Stomach (tissue), 9 donors: ENCODE measurements around the gene SC5D. TPM values are rescaled to one million over a fixed set of nuclear protein-coding genes. Genes with fewer than 3 reads are reported as not detected.
A peak's percentile ranks its signal among the peaks of the same experiment; 100 is the strongest.

Experiments used
- DNase-seq, 2 donors: peaks; one replicate each; pipeline versions ENCODE4 v3.0.0 to v3.0.0-alpha.2; 2013 to 2019
- H3K27ac ChIP-seq, 5 donors: fragments of 200-600 bp in 4 of 5; sonication (generic) in 4 of 5; one replicate each; pipeline ENCODE4 v1.5.1; 2013 to 2019; ENCODE audit warnings: mild to moderate bottlenecking in 1 of 5, moderate library complexity in 1 of 5
- H3K27me3 ChIP-seq, 3 donors: fragments of 200-600 bp; sonication (generic); one replicate each; pipeline ENCODE4 v1.5.1; 2017 to 2019; ENCODE audit warnings: mixed run types in 1 of 3
- H3K36me3 ChIP-seq, 4 donors: fragments of 200-600 bp; sonication (generic); 1 replicate in 3 of 4; 2 replicates in 1 of 4; pipeline ENCODE4 v1.5.1; 2016 to 2019
- H3K4me1 ChIP-seq, 4 donors: fragments of 200-600 bp; sonication (generic); one replicate each; pipeline ENCODE4 v1.5.1; 2016 to 2019
- H3K4me3 ChIP-seq, 4 donors: fragments of 200-600 bp; sonication (generic) in 3 of 4; one replicate each; pipeline ENCODE4 v1.5.1; 2016 to 2019; ENCODE audit warnings: mild to moderate bottlenecking in 1 of 4
- H3K9me3 ChIP-seq, 4 donors: fragments of 200-600 bp; sonication (generic); one replicate each; pipeline ENCODE4 v1.5.1; 2016 to 2019
- EP300 ChIP-seq: sonication (generic); formaldehyde crosslinking; IDR thresholded peaks from one replicate; pipeline ENCODE4 v1.6.1; 2017; ENCODE audit warnings: antibody characterized with exemption
- POLR2A ChIP-seq, 4 donors: fragments of 450-650 bp; IDR thresholded peaks; one replicate each; pipeline ENCODE4 v1.6.1; 2016; ENCODE audit warnings: antibody characterized with exemption in 4 of 4, control low read depth in 2 of 4, mild to moderate bottlenecking in 1 of 4, moderate library complexity in 1 of 4
- POLR2AphosphoS5 ChIP-seq, 3 donors: sonication (generic); formaldehyde crosslinking; IDR thresholded peaks; one replicate each; pipeline ENCODE4 v1.6.1; 2016; ENCODE audit warnings: antibody characterized with exemption in 3 of 3
- WGBS, 5 donors: extraction: QIAGEN DNeasy Blood & Tissue Kit in 3 of 5; methylation state at CpG; one replicate each; pipeline versions ENCODE4 v1.1.5 to v1.1.7; 2013 to 2018; 5-methylcytosine and 5-hydroxymethylcytosine counted together
- intact Hi-C: fragments of 100-400 bp; cut with DNase I; formaldehyde crosslinking; loops from one replicate; pipeline ENCODE4 v1.15.1; 2023; ENCODE audit warnings: low total_unique reads
- polyA plus RNA-seq, 3 donors: library from polyadenylated mRNA; stranded (reverse); fragments of 200-250 nt; gene quantifications; one replicate each; pipeline ENCODE4 v1.2.3, GENCODE V29; 2013
- total RNA-seq, 5 donors: library from RNA; depleted of rRNA; stranded (reverse); fragments of >200 nt; gene quantifications; one replicate each; pipeline versions ENCODE4 v1.1.0 to v1.2.3, GENCODE V29; 2014 to 2016
- TF ChIP-seq, protein P1 (sequence below), 7 experiments: fragments of 450-650 bp in 4 of 7; fragments of 200-600 bp in 3 of 7; sonication (generic) in 3 of 7; IDR thresholded peaks; one replicate each; pipeline ENCODE4 v1.5.1; 2016 to 2019; ENCODE audit warnings: antibody characterized with exemption in 7 of 7, control low read depth in 2 of 7, mild to moderate bottlenecking in 1 of 7
- donor health status: healthy with polysubstance abuse.
- donor health status: Bipolar disorder and iron deficiency.
- donor health status: healthy.

Gene SC5D
- total and polyA plus RNA-seq, 8 donors: 8.2 to 129 (median 16.6) TPM

DNA sequence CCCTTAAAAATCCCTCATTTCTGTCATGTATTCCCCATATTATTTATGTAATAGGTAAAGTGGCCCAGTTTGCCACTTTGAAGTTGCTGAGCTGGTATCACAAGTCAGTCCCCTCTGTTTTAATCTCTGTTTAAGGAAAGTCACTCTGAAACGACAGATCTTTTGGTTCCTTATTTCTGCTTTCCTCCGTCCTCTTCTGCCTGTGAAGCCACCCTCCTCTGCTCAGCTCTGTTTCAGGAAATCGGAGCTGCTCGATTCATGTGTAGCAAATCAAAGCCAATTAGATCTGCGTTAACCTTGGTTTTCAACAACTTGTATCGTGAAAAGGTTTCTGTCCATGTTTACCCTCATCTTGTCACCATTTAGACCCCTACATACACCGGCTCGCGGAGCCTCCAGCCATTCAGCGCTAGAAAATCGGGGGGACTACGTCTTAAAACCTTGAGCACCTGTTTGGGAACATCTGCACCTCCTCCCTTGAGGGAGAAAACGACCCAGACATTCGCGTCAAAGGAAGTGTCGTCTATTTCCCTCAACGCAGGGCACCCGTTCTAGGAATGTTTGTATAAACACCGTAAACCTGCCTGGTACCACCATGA is 576 bp upstream of the SC5D start:
- Histone ChIP-seq H3K27me3 (no peaks in the 10 kb centered on the region), H3K36me3 (no peaks in the 10 kb centered on the region), H3K27ac (peak overlapping the region; percentile 85 to 96 (median 94)), H3K9me3 (no peaks in the 10 kb centered on the region), H3K4me1 (peaks cover 8 to 33% (median 21%) of the 10 kb centered on the region in 4 donors), H3K4me3 (peak overlapping the region; percentile 64 to 88 (median 80))
- intact Hi-C loops: no loop called here
- 0 to 1% (median 0%) methylated on average over 19 of the region's 19 CpGs for WGBS, 5 donors
- TF ChIP-seq, protein P1, sequence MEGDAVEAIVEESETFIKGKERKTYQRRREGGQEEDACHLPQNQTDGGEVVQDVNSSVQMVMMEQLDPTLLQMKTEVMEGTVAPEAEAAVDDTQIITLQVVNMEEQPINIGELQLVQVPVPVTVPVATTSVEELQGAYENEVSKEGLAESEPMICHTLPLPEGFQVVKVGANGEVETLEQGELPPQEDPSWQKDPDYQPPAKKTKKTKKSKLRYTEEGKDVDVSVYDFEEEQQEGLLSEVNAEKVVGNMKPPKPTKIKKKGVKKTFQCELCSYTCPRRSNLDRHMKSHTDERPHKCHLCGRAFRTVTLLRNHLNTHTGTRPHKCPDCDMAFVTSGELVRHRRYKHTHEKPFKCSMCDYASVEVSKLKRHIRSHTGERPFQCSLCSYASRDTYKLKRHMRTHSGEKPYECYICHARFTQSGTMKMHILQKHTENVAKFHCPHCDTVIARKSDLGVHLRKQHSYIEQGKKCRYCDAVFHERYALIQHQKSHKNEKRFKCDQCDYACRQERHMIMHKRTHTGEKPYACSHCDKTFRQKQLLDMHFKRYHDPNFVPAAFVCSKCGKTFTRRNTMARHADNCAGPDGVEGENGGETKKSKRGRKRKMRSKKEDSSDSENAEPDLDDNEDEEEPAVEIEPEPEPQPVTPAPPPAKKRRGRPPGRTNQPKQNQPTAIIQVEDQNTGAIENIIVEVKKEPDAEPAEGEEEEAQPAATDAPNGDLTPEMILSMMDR (IDR thresholded peaks at IDR 0.05): no peak
- no peak for TF ChIP-seq POLR2A (IDR thresholded peaks at IDR 0.05)
- TF ChIP-seq EP300: no peak
- TF ChIP-seq POLR2AphosphoS5 (IDR thresholded peaks at IDR 0.05): no peak
- DNase-seq: peak in 1 of 2 donors; percentile 61

DNA sequence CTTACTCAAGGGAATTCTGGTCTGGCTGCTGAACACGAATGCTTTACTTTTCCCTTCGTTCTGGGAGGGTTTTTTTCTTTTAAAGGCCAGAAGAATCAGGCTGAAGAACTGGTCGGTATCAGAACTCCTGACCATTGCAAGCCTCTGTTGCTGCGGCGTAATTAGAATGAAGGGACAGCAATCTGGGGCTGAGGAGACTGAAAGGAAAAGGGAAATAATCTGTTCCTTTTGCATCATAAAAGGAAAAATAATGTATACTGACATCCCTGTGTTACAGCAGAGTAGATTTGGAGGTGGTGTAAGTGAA is 670 bp downstream of the SC5D start:
- peak overlapping the region; percentile 64 to 88 (median 80) for H3K4me3 ChIP-seq
- H3K27me3 ChIP-seq: no peaks in the 10 kb centered on the region
- TF ChIP-seq POLR2AphosphoS5 (IDR thresholded peaks at IDR 0.05): no peak
- TF ChIP-seq, protein P1 (IDR thresholded peaks at IDR 0.05): no peak
- TF ChIP-seq POLR2A (IDR thresholded peaks at IDR 0.05): no peak
- TF ChIP-seq EP300: no peak
- H3K9me3 ChIP-seq: no peaks in the 10 kb centered on the region
- DNase-seq: no peak
- H3K4me1 ChIP-seq: peaks cover 8 to 33% (median 21%) of the 10 kb centered on the region in 4 donors
- intact Hi-C loops: no loop called here
- H3K27ac ChIP-seq: peak overlapping the region; percentile 85 to 96 (median 94)
- 0 to 2% (median 1%) methylated on average over 5 of the region's 5 CpGs for WGBS, 5 donors
- no peaks in the 10 kb centered on the region for H3K36me3 ChIP-seq

DNA sequence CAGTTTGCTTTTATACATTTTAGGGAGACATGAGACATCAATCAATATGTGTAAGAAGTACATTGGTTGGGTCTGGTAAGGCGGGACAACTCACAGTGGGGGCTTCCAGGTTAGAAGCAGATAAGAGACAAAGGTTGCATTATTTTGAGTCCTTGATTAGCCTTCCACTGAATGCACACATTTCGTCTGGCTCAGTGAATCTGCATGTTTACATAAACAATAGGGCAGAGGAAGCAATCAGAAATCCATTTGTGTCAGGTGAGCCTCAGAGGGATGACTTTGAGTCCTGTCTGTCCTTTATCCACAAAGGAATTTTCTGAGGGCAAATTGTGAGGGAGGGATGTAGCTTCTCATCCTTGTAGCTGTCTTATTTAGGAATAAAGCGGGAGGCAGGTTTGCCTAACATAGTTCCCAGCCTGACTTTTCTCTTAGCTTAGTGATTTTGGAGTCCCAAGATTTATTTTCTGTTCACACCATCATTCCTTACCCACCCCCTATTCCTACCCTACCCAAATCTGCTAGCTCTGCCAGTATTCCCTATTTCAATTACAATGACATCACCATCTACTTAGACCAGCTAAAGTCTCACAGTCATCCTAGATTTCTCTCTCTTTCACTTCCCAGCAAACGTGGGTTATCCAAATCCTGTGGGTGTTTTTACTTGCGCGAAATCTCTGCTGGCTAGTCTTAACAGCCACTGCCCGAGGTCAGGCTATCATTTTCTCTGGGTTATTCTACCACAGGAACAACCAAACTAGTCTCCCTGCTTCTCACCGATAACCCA is 2.9 kb downstream of the SC5D start:
- H3K27me3 ChIP-seq: no peaks in the 10 kb centered on the region
- no peaks in the 10 kb centered on the region for H3K9me3 ChIP-seq
- no peak for DNase-seq
- H3K36me3 ChIP-seq: no peaks in the 10 kb centered on the region
- intact Hi-C loops: no loop called here
- TF ChIP-seq, protein P1 (IDR thresholded peaks at IDR 0.05): no peak
- TF ChIP-seq POLR2AphosphoS5 (IDR thresholded peaks at IDR 0.05): no peak
- TF ChIP-seq EP300: no peak
- TF ChIP-seq POLR2A (IDR thresholded peaks at IDR 0.05): no peak
- H3K4me3 ChIP-seq: no peak overlapping the region
- H3K4me1 ChIP-seq: peaks cover 14 to 44% (median 29%) of the 10 kb centered on the region in 4 donors
- H3K27ac ChIP-seq: no peak overlapping the region
- 85 to 88% (median 85%) methylated on average over 8 of the region's 8 CpGs for WGBS, 5 donors

DNA sequence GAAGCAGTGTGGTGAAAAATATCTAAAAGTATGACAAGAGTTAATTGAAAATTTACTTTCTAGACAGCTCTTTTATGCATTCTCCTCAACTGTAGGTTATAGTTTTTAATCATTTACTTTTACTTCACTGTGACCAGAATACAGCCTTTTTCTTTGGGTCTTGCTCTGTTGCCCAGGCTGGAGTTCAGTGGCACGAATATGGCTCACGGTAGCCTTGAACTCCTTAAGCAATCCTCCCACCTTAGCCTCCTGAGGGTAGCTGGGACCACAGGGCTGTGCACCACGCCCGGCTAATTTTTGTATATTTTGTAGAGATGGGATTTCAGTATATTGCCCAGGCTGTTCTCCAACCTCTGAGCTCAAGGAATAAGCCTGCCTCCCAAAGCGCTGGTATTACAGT is 5.3 kb downstream of the SC5D start:
- Histone ChIP-seq H3K36me3 (no peaks in the 10 kb centered on the region), H3K4me1 (peaks cover 8 to 45% (median 32%) of the 10 kb centered on the region in 4 donors), H3K4me3 (no peak overlapping the region), H3K27ac (no peak overlapping the region), H3K27me3 (no peaks in the 10 kb centered on the region), H3K9me3 (no peaks in the 10 kb centered on the region)
- no peak for DNase-seq
- 96 to 99% (median 97%) methylated on average over 5 of the region's 5 CpGs for WGBS, 5 donors
- TF ChIP-seq POLR2AphosphoS5 (IDR thresholded peaks at IDR 0.05) (no peak), EP300 (no peak), POLR2A (IDR thresholded peaks at IDR 0.05) (no peak)
- TF ChIP-seq, protein P1 (IDR thresholded peaks at IDR 0.05): no peak
- intact Hi-C loops: no loop called here
